ENCODE measurements around the gene PPIC. TPM values are rescaled to one million over a fixed set of nuclear protein-coding genes. Genes with fewer than 3 reads are reported as not detected.

Gene PPIC
- total RNA-seq, 6 donors from 2014 or later, result 8.4 to 46.1 (median 29.2) TPM

- peaks cover 0 to 8% (median 1%) of the 10 kb centered on the region in 4 donors for H3K9me3 ChIP-seq
- H3K4me3 ChIP-seq, result no peak overlapping the region
- no peaks in the 10 kb centered on the region for H3K36me3 ChIP-seq
- H3K27me3 ChIP-seq, result no peaks in the 10 kb centered on the region
- no peaks in the 10 kb centered on the region for H3K4me1 ChIP-seq
- TF ChIP-seq POLR2AphosphoS5 (IDR thresholded peaks at IDR 0.05) (no peak), CTCF (IDR thresholded peaks at IDR 0.05) (no peak), EP300 (IDR thresholded peaks at IDR 0.05) (no peak), POLR2A (IDR thresholded peaks at IDR 0.05) (no peak)
- DNase-seq, result no peak
- H3K27ac ChIP-seq, result no peak overlapping the region
- ATAC-seq (ENCODE audit: low FRiP score in 2 of 2), result no peak
- WGBS, 2 donors, result 93 to 95% methylated on average over 2 of the region's 2 CpGs
Measured at GRCh38 chr5:123051206-123051605, 14.7 kb upstream of the PPIC start.

GRCh38 chr5:123047706-123048105 lies 11.2 kb upstream of the PPIC start:
- no peak for DNase-seq
- no peak overlapping the region for H3K27ac ChIP-seq
- H3K9me3 ChIP-seq, result peaks cover 0 to 8% (median 1%) of the 10 kb centered on the region in 4 donors
- no peak for TF ChIP-seq POLR2AphosphoS5 (IDR thresholded peaks at IDR 0.05)
- TF ChIP-seq POLR2A (IDR thresholded peaks at IDR 0.05), result no peak
- TF ChIP-seq EP300 (IDR thresholded peaks at IDR 0.05), result no peak
- no peak for TF ChIP-seq CTCF (IDR thresholded peaks at IDR 0.05)
- WGBS, 2 donors, result 78 to 84% methylated on average over 1 of the region's 1 CpG
- no peaks in the 10 kb centered on the region for H3K36me3 ChIP-seq
- no peaks in the 10 kb centered on the region for H3K4me1 ChIP-seq
- no peak overlapping the region for H3K4me3 ChIP-seq
- ATAC-seq (ENCODE audit: low FRiP score in 2 of 2), result no peak
- H3K27me3 ChIP-seq, result no peaks in the 10 kb centered on the region

- Histone ChIP-seq H3K9me3 (peaks cover 0 to under 1% (median 0%) of the 10 kb centered on the region in 4 donors), H3K4me3 (no peak overlapping the region), H3K27ac (no peak overlapping the region), H3K36me3 (no peaks in the 10 kb centered on the region), H3K4me1 (no peaks in the 10 kb centered on the region), H3K27me3 (no peaks in the 10 kb centered on the region)
- TF ChIP-seq CTCF (IDR thresholded peaks at IDR 0.05) (no peak), POLR2AphosphoS5 (IDR thresholded peaks at IDR 0.05) (no peak), POLR2A (IDR thresholded peaks at IDR 0.05) (no peak), EP300 (IDR thresholded peaks at IDR 0.05) (no peak)
- WGBS, 2 donors, result 20 to 76% methylated on average over 1 to 4 of the region's 4 CpGs
- ATAC-seq (ENCODE audit: low FRiP score in 2 of 2) (no peak), DNase-seq (no peak)
Measured at GRCh38 chr5:123046222-123046621, 9.7 kb upstream of the PPIC start.

- no peaks in the 10 kb centered on the region for H3K36me3 ChIP-seq
- DNase-seq (no peak), ATAC-seq (ENCODE audit: low FRiP score in 2 of 2) (no peak)
- H3K27ac ChIP-seq, result no peak overlapping the region
- H3K4me1 ChIP-seq, result no peaks in the 10 kb centered on the region
- H3K27me3 ChIP-seq, result no peaks in the 10 kb centered on the region
- TF ChIP-seq EP300 (IDR thresholded peaks at IDR 0.05) (no peak), CTCF (IDR thresholded peaks at IDR 0.05) (no peak), POLR2AphosphoS5 (IDR thresholded peaks at IDR 0.05) (no peak), POLR2A (IDR thresholded peaks at IDR 0.05) (no peak)
- no peak overlapping the region for H3K4me3 ChIP-seq
- 85 to 88% methylated on average over 7 of the region's 7 CpGs for WGBS, 2 donors
- H3K9me3 ChIP-seq, result no peaks in the 10 kb centered on the region
Measured at GRCh38 chr5:123044926-123045617, 8.5 kb upstream of the PPIC start.

- no peak overlapping the region for H3K27ac ChIP-seq
- TF ChIP-seq CTCF (IDR thresholded peaks at IDR 0.05), result no peak
- no peak for TF ChIP-seq POLR2A (IDR thresholded peaks at IDR 0.05)
- TF ChIP-seq EP300 (IDR thresholded peaks at IDR 0.05), result no peak
- TF ChIP-seq POLR2AphosphoS5 (IDR thresholded peaks at IDR 0.05), result no peak
- peaks cover 0 to 9% (median 0%) of the 10 kb centered on the region in 4 donors for H3K27me3 ChIP-seq
- H3K4me3 ChIP-seq, result no peak overlapping the region
- H3K9me3 ChIP-seq, result no peaks in the 10 kb centered on the region
- DNase-seq (no peak), ATAC-seq (ENCODE audit: low FRiP score in 2 of 2) (no peak)
- H3K4me1 ChIP-seq, result peaks cover 0 to 19% (median 2%) of the 10 kb centered on the region in 4 donors
- no peaks in the 10 kb centered on the region for H3K36me3 ChIP-seq
Measured at GRCh38 chr5:123039673-123040072, 3.1 kb upstream of the PPIC start.

All from upper lobe of left lung (tissue), 6 donors.